Tibial nerve (tissue), 3 donors: Measurements from ENCODE around the gene SDK2.

Experiments used
- POLR2A ChIP-seq, 2 donors: fragments of 450-650 bp; IDR thresholded peaks; one replicate each; pipeline ENCODE4 v1.6.1; 2017; ENCODE audit warnings: antibody characterized with exemption in 2 of 2, mild to moderate bottlenecking in 2 of 2, moderate library complexity in 2 of 2
- TF ChIP-seq, protein P1 (sequence below), 5 experiments: fragments of 200-600 bp in 3 of 5; fragments of 450-650 bp in 2 of 5; sonication (generic) in 3 of 5; IDR thresholded peaks; one replicate each; pipeline ENCODE4 v1.5.1; 2016 to 2019; ENCODE audit warnings: antibody characterized with exemption in 5 of 5, mild to moderate bottlenecking in 3 of 5, moderate library complexity in 2 of 5

DNA sequence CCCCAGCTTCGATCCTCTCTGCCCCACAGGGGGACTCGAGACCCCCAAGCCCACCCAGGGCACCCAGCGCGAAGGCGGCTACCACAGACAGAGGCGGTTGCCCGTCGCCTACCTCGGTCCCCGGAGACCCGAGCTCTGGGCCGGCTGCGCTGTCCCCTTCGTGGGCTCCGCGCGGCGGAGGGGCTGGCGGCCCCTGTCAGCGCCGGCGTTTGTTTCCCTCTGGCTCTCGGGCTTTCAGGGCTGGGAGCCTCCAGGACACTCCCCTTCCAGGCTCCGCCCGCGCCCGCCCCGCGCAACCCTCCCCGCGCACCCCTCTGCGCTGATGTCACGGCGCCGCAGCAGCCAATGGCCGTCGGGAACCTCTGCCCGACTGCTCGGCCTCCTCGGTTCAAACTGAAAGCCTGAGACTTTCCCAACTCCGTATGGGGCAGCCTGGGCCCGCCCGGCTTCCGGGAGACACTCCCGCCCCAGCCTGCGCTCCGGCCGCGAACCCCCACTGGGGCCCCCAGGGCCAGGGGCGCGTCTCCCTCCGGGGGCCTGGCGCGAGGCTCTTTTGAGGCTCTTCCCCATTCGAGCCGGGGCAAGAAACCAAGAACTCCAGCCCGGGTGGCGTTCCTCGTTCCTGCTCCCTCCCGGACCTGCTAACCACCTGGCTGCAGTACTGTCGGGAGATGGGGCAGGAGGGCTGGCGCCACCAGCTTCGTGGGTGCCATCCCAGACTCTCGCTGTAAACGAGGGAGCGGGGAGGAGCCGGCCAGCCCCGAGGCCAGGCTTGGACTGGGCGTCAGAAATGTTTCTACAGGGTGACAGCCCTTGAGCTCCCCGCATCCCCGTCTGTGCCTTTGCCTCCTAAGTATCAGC, 332.2 kb downstream of the SDK2 start, which contains the start of gene CDC42EP4:
- peak; percentile 96 to 99 for TF ChIP-seq POLR2A (IDR thresholded peaks at IDR 0.05)
- TF ChIP-seq, protein P1, sequence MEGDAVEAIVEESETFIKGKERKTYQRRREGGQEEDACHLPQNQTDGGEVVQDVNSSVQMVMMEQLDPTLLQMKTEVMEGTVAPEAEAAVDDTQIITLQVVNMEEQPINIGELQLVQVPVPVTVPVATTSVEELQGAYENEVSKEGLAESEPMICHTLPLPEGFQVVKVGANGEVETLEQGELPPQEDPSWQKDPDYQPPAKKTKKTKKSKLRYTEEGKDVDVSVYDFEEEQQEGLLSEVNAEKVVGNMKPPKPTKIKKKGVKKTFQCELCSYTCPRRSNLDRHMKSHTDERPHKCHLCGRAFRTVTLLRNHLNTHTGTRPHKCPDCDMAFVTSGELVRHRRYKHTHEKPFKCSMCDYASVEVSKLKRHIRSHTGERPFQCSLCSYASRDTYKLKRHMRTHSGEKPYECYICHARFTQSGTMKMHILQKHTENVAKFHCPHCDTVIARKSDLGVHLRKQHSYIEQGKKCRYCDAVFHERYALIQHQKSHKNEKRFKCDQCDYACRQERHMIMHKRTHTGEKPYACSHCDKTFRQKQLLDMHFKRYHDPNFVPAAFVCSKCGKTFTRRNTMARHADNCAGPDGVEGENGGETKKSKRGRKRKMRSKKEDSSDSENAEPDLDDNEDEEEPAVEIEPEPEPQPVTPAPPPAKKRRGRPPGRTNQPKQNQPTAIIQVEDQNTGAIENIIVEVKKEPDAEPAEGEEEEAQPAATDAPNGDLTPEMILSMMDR (IDR thresholded peaks at IDR 0.05): peak in 1 of 5 experiments; percentile 22
